Stimulated activated naive CD4-positive, alpha-beta T cell treated with Interleukin-2 at 50 U/mL for 16 hours (primary cell): Measurements from ENCODE around the gene ZYG11B.
"Not testable (repeated sequence)": the region's sequence is repeated elsewhere in the genome, so short reads cannot be mapped to it uniquely, and the experiment has no call there.

Source experiments
- DNase-seq: peaks from one replicate; lab custom pipeline; 2025; lab: John Stamatoyannopoulos, UW

ZYG11B gene

GRCh38 chr1:52707927-52708655, 18.2 kb upstream of the ZYG11B start:
- DNase-seq, result no peak

GRCh38 chr1:52709016-52709415, 17.2 kb upstream of the ZYG11B start:
- DNase-seq, result no peak

- no peak for DNase-seq
These were observed 12.7 kb upstream of the ZYG11B start for GRCh38 chr1:52713590-52713989.

- not testable (repeated sequence) for DNase-seq
These were observed 11.0 kb upstream of the ZYG11B start for GRCh38 chr1:52715296-52715695.

DNA sequence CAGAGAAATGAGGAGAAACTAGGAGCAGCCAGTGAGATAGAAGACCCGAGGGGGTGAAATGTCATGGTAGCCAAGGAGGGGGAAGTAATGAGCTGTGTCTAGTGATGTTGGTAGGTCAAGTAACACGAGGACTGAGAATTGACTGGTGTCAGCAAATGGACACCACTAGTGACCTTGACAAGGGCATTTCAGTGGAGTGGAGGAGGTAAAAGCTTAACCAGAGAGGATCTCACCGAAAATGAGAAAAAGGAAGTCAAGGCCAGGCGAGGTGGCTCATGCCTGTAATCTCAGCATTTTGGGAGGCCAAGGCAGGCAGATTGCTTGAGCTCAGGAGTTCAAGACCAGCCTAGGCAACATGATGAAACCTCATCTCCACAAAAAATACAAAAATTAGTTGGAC, 3.0 kb upstream of the ZYG11B start:
- DNase-seq, result no peak

DNA sequence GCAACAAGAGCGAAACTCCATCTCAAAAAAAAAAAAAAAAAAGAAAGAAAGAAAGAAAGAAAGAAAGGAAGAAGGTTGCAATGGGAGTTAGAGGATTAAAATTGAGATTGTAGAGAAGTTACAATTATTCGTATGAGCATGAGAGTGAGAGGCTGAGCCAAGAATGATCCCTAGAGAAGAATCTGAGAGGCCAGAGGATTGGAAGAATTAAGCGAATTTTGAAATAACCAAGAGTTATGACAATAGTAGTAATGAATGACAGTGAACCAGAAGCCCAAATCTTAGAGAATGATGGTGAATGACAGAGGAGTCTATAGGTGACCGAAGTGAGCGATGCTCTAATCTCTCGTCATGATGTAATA, 369 bp upstream of the ZYG11B start:
- DNase-seq, result no peak

DNA sequence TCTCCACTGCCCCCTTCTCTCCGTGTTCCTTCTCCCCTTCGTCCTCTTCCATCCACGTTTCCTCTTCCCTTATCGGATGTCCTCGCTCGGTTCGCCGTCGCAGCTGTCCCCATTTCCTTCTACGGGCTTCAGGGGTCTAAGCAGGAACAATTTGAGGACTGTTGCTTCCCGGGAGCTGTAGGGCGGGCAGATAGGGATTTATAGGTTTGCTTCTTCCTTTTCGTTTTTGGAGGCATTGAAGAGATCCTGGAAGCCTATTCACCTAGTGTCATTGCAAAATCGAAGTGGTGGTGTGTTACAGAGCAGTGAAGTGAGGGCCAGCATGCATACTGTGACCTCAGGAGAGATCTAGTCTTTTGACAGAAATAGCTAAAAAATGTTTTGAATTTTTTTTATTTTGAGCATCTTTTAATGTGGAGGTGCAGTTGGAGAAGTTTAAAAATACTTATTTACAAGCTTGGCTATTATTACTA, 897 bp downstream of the ZYG11B start:
- DNase-seq, result no peak

DNA sequence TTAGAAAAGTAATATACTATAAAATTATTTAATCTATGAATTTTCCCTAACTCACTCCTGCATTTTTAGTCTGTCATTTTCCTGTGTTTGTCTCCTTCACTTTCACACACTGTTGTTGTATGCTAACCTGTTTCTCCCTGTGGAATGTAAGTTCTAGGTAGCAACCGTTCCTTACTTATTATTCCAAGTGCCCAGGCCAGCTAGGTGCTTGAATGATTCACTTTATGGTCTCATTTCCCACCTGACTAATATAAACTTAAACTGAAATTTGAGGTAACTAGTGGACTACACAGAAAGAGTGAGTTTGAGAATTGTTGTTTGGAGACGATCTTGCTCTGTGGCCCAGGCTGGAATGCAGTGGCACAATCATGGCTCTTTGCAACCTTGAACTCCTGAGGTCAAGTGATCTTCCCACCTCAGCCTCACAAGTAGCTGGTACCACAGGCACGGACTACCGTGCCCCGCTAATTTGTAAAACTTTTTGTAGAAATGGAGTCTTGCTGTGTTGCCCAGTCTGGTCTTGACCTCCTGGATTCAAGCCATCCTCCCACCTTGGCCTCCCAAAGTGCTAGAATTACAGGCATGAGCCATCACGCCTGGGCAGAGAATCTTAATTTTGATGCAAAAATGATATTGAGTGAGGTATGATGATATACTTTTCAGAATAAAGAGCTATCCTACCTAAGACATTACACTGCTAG, 1.9 kb downstream of the ZYG11B start:
- DNase-seq, result no peak

- DNase-seq, result no peak
These were observed 7.1 kb downstream of the ZYG11B start for GRCh38 chr1:52733368-52733767.

GRCh38 chr1:52735371-52735770, 9.1 kb downstream of the ZYG11B start:
- not testable (repeated sequence) for DNase-seq

GRCh38 chr1:52738148-52738547, 11.9 kb downstream of the ZYG11B start:
- DNase-seq, result no peak

DNA sequence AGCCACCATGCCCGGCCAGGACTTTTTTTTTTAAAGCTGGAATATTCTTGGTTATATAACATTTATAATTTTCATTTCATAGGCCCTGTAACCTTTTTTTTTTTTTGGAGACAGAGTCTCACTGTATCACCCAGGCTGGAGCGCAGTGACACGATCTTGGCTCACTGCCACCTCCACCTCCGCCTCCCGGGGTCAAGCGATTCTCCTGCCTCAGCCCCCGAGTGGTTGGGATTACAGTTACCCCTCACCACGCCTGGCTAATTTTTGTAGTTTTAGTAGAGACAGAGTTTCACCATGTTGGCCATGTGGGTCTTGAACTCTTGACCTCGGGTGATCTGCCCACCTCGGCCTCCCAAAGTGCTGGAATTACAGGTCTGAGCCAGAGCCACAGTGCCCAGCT, 12.6 kb downstream of the ZYG11B start:
- no peak for DNase-seq

GRCh38 chr1:52739699-52740467, 13.6 kb downstream of the ZYG11B start:
- no peak for DNase-seq

- no peak for DNase-seq
These were observed 15.0 kb downstream of the ZYG11B start for GRCh38 chr1:52741259-52741658.

DNA sequence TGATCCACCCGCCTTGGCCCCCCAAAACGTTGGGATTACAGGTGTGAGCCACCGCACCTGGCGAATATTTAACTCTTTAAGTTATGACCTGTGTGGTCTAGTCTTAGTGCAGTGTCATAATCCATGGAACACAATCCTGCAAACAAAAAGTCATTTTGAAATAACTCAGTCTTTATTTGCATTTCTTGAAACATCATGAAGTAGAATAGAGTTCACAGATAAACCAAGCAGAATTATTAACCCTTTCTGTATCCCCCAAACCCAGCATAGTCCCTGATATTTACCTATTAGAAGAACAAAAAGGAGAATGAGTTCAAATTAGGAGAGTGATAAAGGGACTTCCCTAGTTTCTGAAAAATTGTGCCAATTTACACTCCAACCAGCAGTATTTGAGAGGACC, 19.9 kb downstream of the ZYG11B start:
- DNase-seq, result no peak

GRCh38 chr1:52747450-52747849, 21.2 kb downstream of the ZYG11B start:
- DNase-seq, result no peak

DNA sequence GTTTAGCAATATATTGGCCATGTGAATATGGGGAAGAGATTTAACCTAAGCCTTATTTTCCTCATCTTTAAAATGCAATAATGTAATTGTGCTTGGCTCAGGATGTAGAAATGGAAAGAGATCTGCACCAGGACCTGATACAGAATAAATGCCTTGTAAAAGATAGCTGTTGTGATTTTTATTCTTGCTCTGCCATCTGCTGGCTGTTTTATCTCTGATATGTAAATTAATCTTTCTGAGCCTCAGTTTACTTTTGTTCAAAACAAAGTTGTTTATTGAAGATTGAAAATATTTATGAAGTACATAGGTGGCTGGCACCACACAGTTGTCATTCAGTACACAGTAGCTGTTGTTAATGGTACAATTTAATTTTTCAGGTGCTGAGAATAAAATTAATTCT, 21.9 kb downstream of the ZYG11B start:
- DNase-seq, result no peak

DNA sequence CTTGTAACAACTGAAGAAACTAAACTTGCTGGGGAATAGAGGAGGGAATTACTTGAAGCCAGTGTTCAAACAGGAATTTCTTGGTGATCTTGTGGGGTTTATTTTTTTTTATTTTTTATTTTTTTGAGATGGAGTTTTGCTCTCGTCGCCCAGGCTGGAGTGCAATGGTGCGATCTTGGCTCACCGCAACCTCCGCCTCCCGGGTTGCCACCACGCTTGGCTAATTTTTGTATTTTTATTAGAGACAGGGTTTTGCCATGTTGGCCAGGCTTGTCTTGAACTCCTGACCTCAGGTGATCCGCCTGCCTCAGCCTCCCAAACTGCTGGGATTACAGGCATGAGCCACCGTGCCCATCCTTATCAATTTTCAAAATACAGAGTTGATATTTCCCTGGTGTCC, 23.2 kb downstream of the ZYG11B start:
- DNase-seq, result not testable (repeated sequence)

GRCh38 chr1:52750139-52750538, 23.9 kb downstream of the ZYG11B start:
- not testable (repeated sequence) for DNase-seq

DNA sequence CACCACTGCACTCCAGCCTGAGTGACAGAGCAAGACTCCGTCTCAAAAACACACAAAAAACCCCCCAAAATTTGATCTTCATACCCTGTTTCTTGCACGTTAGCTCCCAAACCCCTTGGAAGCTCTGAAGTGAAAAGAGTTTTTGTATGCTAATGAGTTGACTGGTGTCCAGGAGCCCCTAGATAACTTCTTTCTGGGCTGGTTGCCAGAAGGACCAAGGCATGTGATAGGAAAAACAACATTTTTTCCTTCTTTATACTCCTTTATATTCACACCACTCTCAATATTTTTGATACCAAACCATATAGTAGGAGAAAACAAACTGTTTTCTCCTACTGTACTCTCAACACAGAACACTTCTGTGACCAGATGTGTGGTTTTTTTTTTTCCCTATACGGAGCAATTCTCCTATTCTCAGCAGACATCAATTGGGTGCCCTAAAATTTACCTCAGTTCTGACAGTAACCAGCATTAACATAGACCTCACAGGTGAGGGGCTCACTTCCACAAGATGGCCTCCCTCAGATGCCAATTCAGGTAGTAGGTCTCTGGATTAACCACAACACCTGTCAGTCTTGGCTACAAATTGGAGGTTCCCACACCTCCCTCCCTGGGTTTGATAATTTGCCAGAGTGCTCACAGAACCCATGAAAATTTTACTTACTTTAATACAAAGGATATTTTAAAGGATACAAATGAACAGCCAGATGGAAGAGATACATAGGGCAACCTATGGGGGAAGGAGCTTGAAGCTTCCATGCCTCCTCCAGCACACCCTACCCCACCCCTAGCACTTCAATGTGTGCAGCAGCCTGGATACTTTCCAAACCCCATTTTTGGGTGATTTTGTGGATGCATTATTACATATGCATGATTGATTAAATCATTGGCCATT, 25.6 kb downstream of the ZYG11B start:
- no peak for DNase-seq

DNA sequence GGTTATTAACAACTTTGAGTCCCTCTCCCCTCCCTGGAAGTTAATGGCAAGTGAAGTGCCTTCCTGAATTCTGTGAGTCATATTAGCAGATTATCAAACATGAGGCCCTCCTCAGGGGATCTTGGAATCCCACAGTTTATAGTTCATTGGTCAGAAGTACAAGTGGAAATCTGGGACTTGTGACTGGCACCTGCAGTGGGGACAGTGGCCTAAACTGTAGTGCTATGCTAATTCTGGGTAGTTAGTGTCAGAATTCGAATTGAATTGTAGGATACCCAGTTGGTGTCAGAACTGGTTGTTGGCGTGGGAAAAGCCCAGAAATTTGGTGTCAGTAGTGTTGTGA, 26.2 kb downstream of the ZYG11B start:
- DNase-seq, result no peak

DNA sequence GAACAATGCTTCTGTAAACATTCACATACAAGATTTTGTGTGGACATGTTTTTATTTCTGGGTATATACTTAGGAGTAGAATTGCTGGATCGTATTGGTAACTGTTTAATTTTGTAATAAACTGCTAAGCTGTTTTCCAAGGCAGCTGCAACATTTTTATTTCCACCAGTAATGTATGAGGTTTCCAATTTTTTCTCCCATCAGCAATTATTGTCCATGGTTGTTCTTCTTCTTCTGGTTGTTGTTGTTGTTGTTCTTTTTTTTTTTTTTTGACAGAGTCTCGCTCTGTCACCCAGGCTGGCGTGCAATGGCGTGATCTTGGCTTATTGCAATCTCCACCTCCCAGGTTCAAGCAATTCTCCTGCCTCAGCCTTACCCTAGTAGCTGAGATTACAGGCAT, 26.9 kb downstream of the ZYG11B start:
- DNase-seq, result no peak
